Left lung (tissue), 10 donors: ENCODE measurements around the gene CAT. TPM values are rescaled to one million over a fixed set of nuclear protein-coding genes. Genes with fewer than 3 reads are reported as not detected.
A peak's percentile ranks its signal among the peaks of the same experiment; 100 is the strongest.

Source experiments
- ATAC-seq: fragments of 200-7000 bp; cut with Tn5 transposase; one replicate; pipeline ENCODE4 v1.9.1; 2020; ENCODE audit warnings: moderate library complexity
- DNase-seq, 4 donors: peaks; one replicate each; pipeline ENCODE4 v3.0.0-alpha.2; 2013 to 2020
- H3K27ac ChIP-seq, 2 donors: fragments of 200-600 bp; sonication (generic) in 1 of 2; one replicate each; pipeline versions ENCODE4 v1.5.0 to v1.8.0; 2020 to 2021
- H3K27me3 ChIP-seq, 2 donors: fragments of 200-600 bp; sonication (generic) in 1 of 2; one replicate each; pipeline versions ENCODE4 v1.5.0 to v1.8.0; 2020 to 2021
- H3K36me3 ChIP-seq, 2 donors: fragments of 200-600 bp; sonication (generic) in 1 of 2; one replicate each; pipeline versions ENCODE4 v1.5.0 to v1.8.0; 2020 to 2021
- H3K4me1 ChIP-seq, 2 donors: fragments of 200-600 bp; one replicate each; pipeline ENCODE4 v1.8.0; 2021
- H3K4me3 ChIP-seq, 2 donors: fragments of 200-600 bp; sonication (generic) in 1 of 2; one replicate each; pipeline versions ENCODE4 v1.5.0 to v1.8.0; 2020 to 2021; ENCODE audit warnings: mild to moderate bottlenecking in 1 of 2
- H3K9me3 ChIP-seq, 2 donors: fragments of 200-600 bp; sonication (generic) in 1 of 2; one replicate each; pipeline versions ENCODE4 v1.5.0 to v1.8.0; 2020 to 2021
- CTCF ChIP-seq, 2 donors: fragments of 200-600 bp; sonication (generic) in 1 of 2; IDR thresholded peaks; one replicate each; pipeline versions ENCODE4 v1.5.0 to v1.8.0; 2021; ENCODE audit warnings: antibody characterized with exemption in 2 of 2
- intact Hi-C, 2 donors: fragments of 100-400 bp; cut with DNase I; formaldehyde crosslinking; loops; one replicate each; pipeline versions ENCODE4 v1.11.2 to v1.14.2; 2022
- polyA plus RNA-seq, 6 donors: library from polyadenylated mRNA; unstranded; fragments of 120-200 nt; gene quantifications; one replicate each; pipeline ENCODE4 v1.2.1, GENCODE V29; 2013; ENCODE audit not compliant: insufficient read length in 6 of 6
- total RNA-seq, 2 donors: library from RNA; stranded (reverse); fragmentation: NEBNext Ultra II Directional; extraction: Animal tissue kit (Norgen Biotek cat#: 25700); gene quantifications; one replicate each; pipeline ENCODE4 v1.2.1, GENCODE V29; 2021
- donor health status: DM: no; HTN: yes; CAD: no.
- donor health status: DM: no; HTN: no; CAD: no.

CAT gene
- total and polyA plus RNA-seq, 8 donors, result 146 to 247 (median 213) TPM

DNA sequence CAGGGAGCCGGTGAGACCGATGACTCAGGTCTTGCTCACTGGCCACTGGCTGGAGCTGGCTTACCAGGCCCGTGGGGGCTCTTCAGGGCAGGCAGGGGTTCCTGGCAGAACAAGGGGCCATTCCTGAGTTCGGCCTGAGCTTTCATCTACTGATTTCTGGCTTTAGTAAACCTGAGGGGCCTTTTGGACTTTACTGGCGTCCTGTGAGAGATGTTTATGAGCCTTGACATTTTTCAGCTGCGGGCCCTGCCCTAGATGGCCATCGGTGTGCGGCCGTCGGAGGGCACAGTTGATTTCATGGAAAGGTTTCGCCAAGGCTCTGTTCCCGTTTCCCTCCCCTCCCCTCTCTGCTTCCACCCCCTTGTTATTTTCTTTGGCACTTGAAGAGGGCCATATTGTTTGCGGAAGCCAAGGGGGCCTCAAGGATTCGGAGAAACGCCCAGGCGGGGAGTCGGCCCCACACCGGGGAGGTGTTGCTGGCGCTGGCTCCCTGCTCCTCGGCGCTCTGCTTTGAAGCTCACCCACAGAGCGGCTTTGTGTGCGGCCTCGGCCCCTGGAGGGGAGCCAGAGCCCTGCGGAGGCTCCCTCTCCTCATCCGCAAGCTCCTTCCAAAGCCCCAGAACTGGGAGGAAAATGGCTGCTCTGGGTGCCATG lies 57.1 kb downstream of the CAT start:
- intact Hi-C loops, result loop anchor here in 1 of 2 donors (10.0 kb wide), 1 partner anchor 131 kb away; no protein-coding TSS in a partner anchor
- DNase-seq (peak in 3 of 4 donors; percentile 76 to 87 (median 81)), ATAC-seq (peak; percentile 76)
- Histone ChIP-seq H3K9me3 (no peaks in the 10 kb centered on the region), H3K4me3 (no peak overlapping the region), H3K27ac (peak overlapping the region; percentile 20 to 76), H3K27me3 (no peaks in the 10 kb centered on the region), H3K36me3 (no peaks in the 10 kb centered on the region), H3K4me1 (peaks cover 3 to 6% of the 10 kb centered on the region in 2 donors)
- no peak for TF ChIP-seq CTCF (IDR thresholded peaks at IDR 0.05)

DNA sequence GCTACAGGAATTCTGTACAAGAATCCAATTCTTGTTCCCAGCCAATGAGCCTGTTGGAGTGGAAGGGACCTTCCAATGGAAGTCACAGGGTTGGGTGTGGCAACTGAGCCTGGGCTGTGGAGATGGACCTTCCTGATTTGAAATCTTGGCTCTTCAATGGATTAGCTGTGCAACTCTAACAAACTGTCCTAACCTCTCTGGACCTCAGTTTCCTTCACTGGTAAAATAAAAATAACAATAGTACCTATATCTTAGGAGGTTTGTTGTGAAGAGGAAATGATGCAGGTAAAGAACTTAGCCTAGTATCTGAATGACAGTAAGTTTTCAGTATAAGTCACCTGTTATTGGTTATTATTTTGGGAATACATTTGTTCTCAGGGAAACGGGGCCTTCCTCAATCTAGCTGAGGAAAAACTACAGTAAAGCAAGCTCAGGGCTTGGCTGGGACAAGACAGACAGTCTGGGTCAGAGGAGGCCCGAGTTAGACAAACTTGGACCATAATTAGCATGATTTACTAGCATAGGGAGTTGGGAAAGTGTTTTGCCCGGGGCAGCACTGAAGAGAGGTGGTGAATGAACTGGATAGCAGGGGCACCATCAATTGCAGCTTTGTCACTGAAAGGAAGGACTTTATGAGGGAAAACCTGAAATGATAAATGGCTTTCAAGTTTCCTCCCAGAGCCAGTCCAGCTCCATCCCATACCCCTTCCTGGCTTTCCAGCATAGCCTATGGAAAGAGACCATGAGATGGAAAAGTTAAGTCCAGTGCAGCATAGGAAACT lies 61.2 kb downstream of the CAT start:
- no peak for TF ChIP-seq CTCF (IDR thresholded peaks at IDR 0.05)
- Histone ChIP-seq H3K4me1 (peaks cover 17 to 19% of the 10 kb centered on the region in 2 donors), H3K9me3 (no peaks in the 10 kb centered on the region), H3K27me3 (no peaks in the 10 kb centered on the region), H3K36me3 (no peaks in the 10 kb centered on the region), H3K27ac (no peak overlapping the region), H3K4me3 (no peak overlapping the region)
- DNase-seq (no peak), ATAC-seq (no peak)
- intact Hi-C loops, result loop anchor here in 1 of 2 donors (10.0 kb wide), 1 partner anchor 135 kb away; no protein-coding TSS in a partner anchor

GRCh38 chr11:34501500-34501899 lies 62.8 kb downstream of the CAT start:
- H3K27ac ChIP-seq, result peak overlapping the region; percentile 56 to 63

DNA sequence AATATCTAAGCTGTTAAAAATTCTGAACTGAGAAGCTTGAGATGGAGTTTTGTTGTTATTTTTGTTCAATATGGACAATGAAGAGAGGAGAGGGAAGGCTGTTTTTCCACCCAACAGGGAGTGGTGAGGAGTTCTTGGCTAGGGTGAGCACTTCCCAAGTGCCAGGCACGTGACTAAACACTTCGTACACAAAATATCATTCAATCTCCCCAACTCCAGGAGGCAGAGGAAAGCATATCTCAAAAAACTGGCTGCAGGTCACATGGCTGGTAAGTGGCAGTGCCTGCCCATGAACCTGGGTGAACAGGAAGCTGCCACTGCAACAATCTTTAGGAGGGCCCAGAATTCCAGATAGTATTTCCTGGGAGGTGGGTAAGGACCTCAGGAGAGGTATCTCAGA lies 63.2 kb downstream of the CAT start:
- Histone ChIP-seq H3K36me3 (no peaks in the 10 kb centered on the region), H3K4me3 (no peak overlapping the region), H3K4me1 (peaks cover 17 to 19% of the 10 kb centered on the region in 2 donors), H3K27ac (peak overlapping the region; percentile 56 to 63), H3K9me3 (no peaks in the 10 kb centered on the region), H3K27me3 (no peaks in the 10 kb centered on the region)
- no peak for TF ChIP-seq CTCF (IDR thresholded peaks at IDR 0.05)
- DNase-seq, result peak in 2 of 4 donors; percentile 40 to 64
- intact Hi-C loops, result no loop called here
- ATAC-seq, result peak; percentile 59

More at GRCh38 chr11:34501500-34501899, 62.8 kb downstream of the CAT start:
- peak; percentile 78 for ATAC-seq
- H3K4me3 ChIP-seq, result no peak overlapping the region
- peak in 2 of 4 donors; percentile 55 to 72 for DNase-seq
- no peaks in the 10 kb centered on the region for H3K36me3 ChIP-seq
- no peaks in the 10 kb centered on the region for H3K9me3 ChIP-seq
- H3K4me1 ChIP-seq, result peaks cover 17 to 19% of the 10 kb centered on the region in 2 donors
- no peak for TF ChIP-seq CTCF (IDR thresholded peaks at IDR 0.05)
- H3K27me3 ChIP-seq, result no peaks in the 10 kb centered on the region
- intact Hi-C loops, result no loop called here

GRCh38 chr11:34502949-34503348 lies 64.2 kb downstream of the CAT start:
- no peak for DNase-seq
- Histone ChIP-seq H3K4me3 (no peak overlapping the region), H3K27me3 (no peaks in the 10 kb centered on the region), H3K36me3 (no peaks in the 10 kb centered on the region), H3K4me1 (peaks cover 16 to 18% of the 10 kb centered on the region in 2 donors), H3K9me3 (no peaks in the 10 kb centered on the region), H3K27ac (no peak overlapping the region)
- intact Hi-C loops, result no loop called here
- no peak for TF ChIP-seq CTCF (IDR thresholded peaks at IDR 0.05)
- ATAC-seq, result no peak
